ENCODE data around the gene MKRN1. TPM values are rescaled to one million over a fixed set of nuclear protein-coding genes. Genes with fewer than 3 reads are reported as not detected.

MKRN1 gene
- polyA plus RNA-seq, 1 donor (not counting 4 experiments of a cell fraction or from before 2014, with no cell fraction given) = 52.9 TPM

- no peaks in the 10 kb centered on the region for H3K27me3 ChIP-seq (ENCODE audit: control insufficient read depth, extremely low read depth, insufficient read depth, low read length)
- no peaks in the 10 kb centered on the region for H4K20me1 ChIP-seq (ENCODE audit: control insufficient read depth, extremely low read depth, insufficient read depth, low read length)
- no peaks in the 10 kb centered on the region for H3K79me2 ChIP-seq (ENCODE audit: control insufficient read depth, insufficient read depth, low read length)
- no peaks in the 10 kb centered on the region for H3K9me1 ChIP-seq (ENCODE audit: control insufficient read depth, extremely low read depth, insufficient read depth, low read length)
- no peak overlapping the region for H3K4me2 ChIP-seq (ENCODE audit: control insufficient read depth, extremely low read depth, insufficient read depth, low read depth, low read length)
- no peak for TF ChIP-seq CTCF (optimal IDR thresholded peaks at IDR 0.05 in 1 of 3, IDR thresholded peaks at IDR 0.05 in 1 of 3, conservative IDR thresholded peaks at IDR 0.05 in 1 of 3; ENCODE audit: extremely low read depth in 1 of 3, insufficient read depth in 2 of 3, low read length in 3 of 3)
- no peak for TF ChIP-seq EZH2 (IDR thresholded peaks at IDR 0.05; ENCODE audit: low read length)
- H3K4me1 ChIP-seq (ENCODE audit: control insufficient read depth, extremely low read depth, insufficient read depth, low read length) = no peaks in the 10 kb centered on the region
- H2AFZ ChIP-seq (ENCODE audit: control insufficient read depth, low read length) = no peak overlapping the region
- no peak overlapping the region for H3K9ac ChIP-seq (ENCODE audit: control insufficient read depth, extremely low read depth, insufficient read depth, low read length)
- H3K9me3 ChIP-seq (ENCODE audit: control insufficient read depth, low read depth, low read length) = no peaks in the 10 kb centered on the region
- no peaks in the 10 kb centered on the region for H3K36me3 ChIP-seq (ENCODE audit: control insufficient read depth in 2 of 2, extremely low read depth in 1 of 2, insufficient read depth in 2 of 2, low read length in 2 of 2)
- H3K27ac ChIP-seq (ENCODE audit: control insufficient read depth, insufficient read depth, low read length) = no peak overlapping the region
- no peak for DNase-seq (ENCODE audit: low read depth, low spot score)
- H3K4me3 ChIP-seq (ENCODE audit: control insufficient read depth in 2 of 3, extremely low read depth in 1 of 3, insufficient read depth in 2 of 3, low read depth in 1 of 3, low read length in 3 of 3) = no peak overlapping the region
- no peak for FAIRE-seq
- dilution Hi-C loops (cut with MboI; ENCODE audit: extremely low pct_ligation_motif_present, low sequenced_read_pairs) = no loop called here
Measured at GRCh38 chr7:140423501-140423900, 55.8 kb downstream of the MKRN1 start.

DNA sequence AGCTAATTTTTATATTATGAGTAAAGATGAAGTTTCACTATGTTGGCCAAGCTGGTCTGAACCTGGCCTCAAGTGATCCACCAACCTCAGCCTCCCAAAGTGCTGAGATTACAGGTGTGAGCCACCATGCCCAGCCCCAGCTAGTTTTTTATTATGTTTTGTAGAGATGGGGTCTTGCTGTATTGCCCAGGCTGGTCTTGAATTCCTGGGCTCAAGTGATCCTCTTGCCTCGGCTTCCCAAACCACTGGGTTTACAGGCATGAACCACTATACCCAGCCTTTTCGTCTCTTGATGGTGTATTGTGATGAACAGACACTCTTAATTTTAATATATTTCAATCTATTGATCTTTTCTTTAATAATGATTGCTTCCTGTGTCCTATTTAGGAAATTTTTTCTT is 57.8 kb downstream of the MKRN1 start:
- no peak overlapping the region for H3K27ac ChIP-seq (ENCODE audit: control insufficient read depth, insufficient read depth, low read length)
- no peak for FAIRE-seq
- no peaks in the 10 kb centered on the region for H3K36me3 ChIP-seq (ENCODE audit: control insufficient read depth in 2 of 2, extremely low read depth in 1 of 2, insufficient read depth in 2 of 2, low read length in 2 of 2)
- no peaks in the 10 kb centered on the region for H3K9me1 ChIP-seq (ENCODE audit: control insufficient read depth, extremely low read depth, insufficient read depth, low read length)
- no peaks in the 10 kb centered on the region for H3K27me3 ChIP-seq (ENCODE audit: control insufficient read depth, extremely low read depth, insufficient read depth, low read length)
- no peak overlapping the region for H3K9ac ChIP-seq (ENCODE audit: control insufficient read depth, extremely low read depth, insufficient read depth, low read length)
- DNase-seq (ENCODE audit: low read depth, low spot score) = no peak
- H2AFZ ChIP-seq (ENCODE audit: control insufficient read depth, low read length) = no peak overlapping the region
- H3K79me2 ChIP-seq (ENCODE audit: control insufficient read depth, insufficient read depth, low read length) = no peaks in the 10 kb centered on the region
- no peak overlapping the region for H3K4me2 ChIP-seq (ENCODE audit: control insufficient read depth, extremely low read depth, insufficient read depth, low read depth, low read length)
- TF ChIP-seq CTCF (optimal IDR thresholded peaks at IDR 0.05 in 1 of 3, IDR thresholded peaks at IDR 0.05 in 1 of 3, conservative IDR thresholded peaks at IDR 0.05 in 1 of 3; ENCODE audit: extremely low read depth in 1 of 3, insufficient read depth in 2 of 3, low read length in 3 of 3) = no peak
- no peak for TF ChIP-seq EZH2 (IDR thresholded peaks at IDR 0.05; ENCODE audit: low read length)
- no peaks in the 10 kb centered on the region for H4K20me1 ChIP-seq (ENCODE audit: control insufficient read depth, extremely low read depth, insufficient read depth, low read length)
- dilution Hi-C loops (cut with MboI; ENCODE audit: extremely low pct_ligation_motif_present, low sequenced_read_pairs) = no loop called here
- no peaks in the 10 kb centered on the region for H3K4me1 ChIP-seq (ENCODE audit: control insufficient read depth, extremely low read depth, insufficient read depth, low read length)
- H3K4me3 ChIP-seq (ENCODE audit: control insufficient read depth in 2 of 3, extremely low read depth in 1 of 3, insufficient read depth in 2 of 3, low read depth in 1 of 3, low read length in 3 of 3) = no peak overlapping the region
- no peaks in the 10 kb centered on the region for H3K9me3 ChIP-seq (ENCODE audit: control insufficient read depth, low read depth, low read length)
